ENCODE data around the gene SNORC. TPM values are rescaled to one million over a fixed set of nuclear protein-coding genes. Genes with fewer than 3 reads are reported as not detected.

The SNORC gene
- total RNA-seq, 3 donors from 2014 or later (not counting 1 experiment from before 2014, with no cell fraction given), result 0.47 to 1.0 (median 0.98) TPM

- Histone ChIP-seq H3K27ac (ENCODE audit: low read length) (no peak overlapping the region), H3K4me1 (ENCODE audit: control insufficient read depth, insufficient read depth, low read length) (no peaks in the 10 kb centered on the region), H3K36me3 (ENCODE audit: control insufficient read depth, insufficient read depth, low read length) (no peaks in the 10 kb centered on the region), H3K27me3 (ENCODE audit: control insufficient read depth, insufficient read depth, low read length) (no peaks in the 10 kb centered on the region), H3K4me3 (ENCODE audit: low read length) (no peak overlapping the region), H3K9me3 (ENCODE audit: control insufficient read depth, insufficient read depth, low read length) (no peaks in the 10 kb centered on the region)
- Mint-ChIP-seq H3K4me3 (no peak overlapping the region), H3K9me3 (no peaks in the 10 kb centered on the region), H3K27ac (no peak overlapping the region), H3K4me1 (peaks cover 0 to 4% of the 10 kb centered on the region in 2 donors), H3K27me3 (ENCODE audit: low read depth in 2 of 2) (peaks cover 0 to 6% of the 10 kb centered on the region in 2 donors), H3K36me3 (no peaks in the 10 kb centered on the region)
- ATAC-seq, result no peak
- no peak for DNase-seq
- intact Hi-C loops (cut with micrococcal nuclease), result no loop called here
- TF ChIP-seq, protein P1, sequence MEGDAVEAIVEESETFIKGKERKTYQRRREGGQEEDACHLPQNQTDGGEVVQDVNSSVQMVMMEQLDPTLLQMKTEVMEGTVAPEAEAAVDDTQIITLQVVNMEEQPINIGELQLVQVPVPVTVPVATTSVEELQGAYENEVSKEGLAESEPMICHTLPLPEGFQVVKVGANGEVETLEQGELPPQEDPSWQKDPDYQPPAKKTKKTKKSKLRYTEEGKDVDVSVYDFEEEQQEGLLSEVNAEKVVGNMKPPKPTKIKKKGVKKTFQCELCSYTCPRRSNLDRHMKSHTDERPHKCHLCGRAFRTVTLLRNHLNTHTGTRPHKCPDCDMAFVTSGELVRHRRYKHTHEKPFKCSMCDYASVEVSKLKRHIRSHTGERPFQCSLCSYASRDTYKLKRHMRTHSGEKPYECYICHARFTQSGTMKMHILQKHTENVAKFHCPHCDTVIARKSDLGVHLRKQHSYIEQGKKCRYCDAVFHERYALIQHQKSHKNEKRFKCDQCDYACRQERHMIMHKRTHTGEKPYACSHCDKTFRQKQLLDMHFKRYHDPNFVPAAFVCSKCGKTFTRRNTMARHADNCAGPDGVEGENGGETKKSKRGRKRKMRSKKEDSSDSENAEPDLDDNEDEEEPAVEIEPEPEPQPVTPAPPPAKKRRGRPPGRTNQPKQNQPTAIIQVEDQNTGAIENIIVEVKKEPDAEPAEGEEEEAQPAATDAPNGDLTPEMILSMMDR (IDR thresholded peaks at IDR 0.05), result no peak
- 79% methylated on average over 11 of the region's 11 CpGs for WGBS (ENCODE audit: insufficient coverage)
These were observed 21.6 kb downstream of the SNORC start for GRCh38 chr2:232891621-232892071.

GRCh38 chr2:232892221-232892620 lies 22.2 kb downstream of the SNORC start:
- DNase-seq (no peak), ATAC-seq (no peak)
- Mint-ChIP-seq H3K27ac (no peak overlapping the region), H3K27me3 (ENCODE audit: low read depth in 2 of 2) (peaks cover 0 to 6% of the 10 kb centered on the region in 2 donors), H3K9me3 (no peaks in the 10 kb centered on the region), H3K4me3 (no peak overlapping the region), H3K36me3 (no peaks in the 10 kb centered on the region), H3K4me1 (peaks cover 0 to 4% of the 10 kb centered on the region in 2 donors)
- TF ChIP-seq, protein P1 (IDR thresholded peaks at IDR 0.05), result no peak
- intact Hi-C loops (cut with micrococcal nuclease), result no loop called here
- no peak overlapping the region for H3K27ac ChIP-seq (ENCODE audit: low read length)
- H3K27me3 ChIP-seq (ENCODE audit: control insufficient read depth, insufficient read depth, low read length), result no peaks in the 10 kb centered on the region
- H3K9me3 ChIP-seq (ENCODE audit: control insufficient read depth, insufficient read depth, low read length), result no peaks in the 10 kb centered on the region
- WGBS (ENCODE audit: insufficient coverage), result 92% methylated on average over 13 of the region's 13 CpGs
- no peaks in the 10 kb centered on the region for H3K36me3 ChIP-seq (ENCODE audit: control insufficient read depth, insufficient read depth, low read length)
- no peaks in the 10 kb centered on the region for H3K4me1 ChIP-seq (ENCODE audit: control insufficient read depth, insufficient read depth, low read length)
- H3K4me3 ChIP-seq (ENCODE audit: low read length), result no peak overlapping the region

- Mint-ChIP-seq H3K9me3 (no peaks in the 10 kb centered on the region), H3K27me3 (ENCODE audit: low read depth in 2 of 2) (peaks cover 0 to 6% of the 10 kb centered on the region in 2 donors), H3K27ac (no peak overlapping the region), H3K4me3 (no peak overlapping the region), H3K36me3 (no peaks in the 10 kb centered on the region), H3K4me1 (peaks cover 0 to 4% of the 10 kb centered on the region in 2 donors)
- H3K27me3 ChIP-seq (ENCODE audit: control insufficient read depth, insufficient read depth, low read length), result no peaks in the 10 kb centered on the region
- H3K36me3 ChIP-seq (ENCODE audit: control insufficient read depth, insufficient read depth, low read length), result no peaks in the 10 kb centered on the region
- H3K4me1 ChIP-seq (ENCODE audit: control insufficient read depth, insufficient read depth, low read length), result no peaks in the 10 kb centered on the region
- no peak overlapping the region for H3K4me3 ChIP-seq (ENCODE audit: low read length)
- H3K9me3 ChIP-seq (ENCODE audit: control insufficient read depth, insufficient read depth, low read length), result no peaks in the 10 kb centered on the region
- intact Hi-C loops (cut with micrococcal nuclease), result no loop called here
- DNase-seq, result no peak
- WGBS (ENCODE audit: insufficient coverage), result 88% methylated on average over 20 of the region's 20 CpGs
- ATAC-seq, result no peak
- TF ChIP-seq, protein P1 (IDR thresholded peaks at IDR 0.05), result no peak
- H3K27ac ChIP-seq (ENCODE audit: low read length), result no peak overlapping the region
These were observed 22.8 kb downstream of the SNORC start for GRCh38 chr2:232892843-232893242.

- TF ChIP-seq, protein P1 (IDR thresholded peaks at IDR 0.05), result no peak
- no peaks in the 10 kb centered on the region for H3K4me1 ChIP-seq (ENCODE audit: control insufficient read depth, insufficient read depth, low read length)
- intact Hi-C loops (cut with micrococcal nuclease), result no loop called here
- no peak overlapping the region for H3K4me3 Mint-ChIP-seq
- no peaks in the 10 kb centered on the region for H3K9me3 Mint-ChIP-seq
- no peak overlapping the region for H3K27ac Mint-ChIP-seq
- no peaks in the 10 kb centered on the region for H3K27me3 ChIP-seq (ENCODE audit: control insufficient read depth, insufficient read depth, low read length)
- ATAC-seq (no peak), DNase-seq (no peak)
- H3K27me3 Mint-ChIP-seq (ENCODE audit: low read depth in 2 of 2), result peaks cover 0 to 6% of the 10 kb centered on the region in 2 donors
- no peaks in the 10 kb centered on the region for H3K36me3 ChIP-seq (ENCODE audit: control insufficient read depth, insufficient read depth, low read length)
- no peaks in the 10 kb centered on the region for H3K9me3 ChIP-seq (ENCODE audit: control insufficient read depth, insufficient read depth, low read length)
- WGBS (ENCODE audit: insufficient coverage), result 94% methylated on average over 8 of the region's 8 CpGs
- no peaks in the 10 kb centered on the region for H3K36me3 Mint-ChIP-seq
- H3K4me3 ChIP-seq (ENCODE audit: low read length), result no peak overlapping the region
- peaks cover 0 to 4% of the 10 kb centered on the region in 2 donors for H3K4me1 Mint-ChIP-seq
- H3K27ac ChIP-seq (ENCODE audit: low read length), result no peak overlapping the region
These were observed 23.8 kb downstream of the SNORC start for GRCh38 chr2:232893834-232894233.

All from natural killer cell (primary cell).